ENCODE measurements around the gene AGXT2.

DNA sequence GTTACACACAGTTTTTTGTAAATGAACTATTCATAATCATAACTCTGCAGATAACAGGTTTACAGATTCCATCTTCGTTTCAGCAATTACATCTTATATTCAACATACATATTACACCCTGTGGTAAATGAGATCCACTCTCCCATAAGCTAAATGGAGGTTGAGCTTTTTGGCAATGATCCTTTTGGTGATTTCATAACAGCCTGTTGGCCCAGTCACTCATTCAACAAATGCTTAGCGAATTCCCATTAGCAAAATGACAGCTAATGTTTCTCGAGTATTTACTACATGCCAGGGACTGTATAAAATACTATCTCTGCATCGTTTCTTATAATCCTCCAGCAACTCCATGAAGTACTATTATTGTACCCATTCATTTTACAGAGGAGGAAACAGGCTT lies 25.4 kb upstream of the AGXT2 start:
- no peak for TF ChIP-seq POLR2AphosphoS5 (IDR thresholded peaks at IDR 0.05; ENCODE audit: low read depth, low read length)
- no peak for TF ChIP-seq POLR2A (IDR thresholded peaks at IDR 0.05; ENCODE audit: low read depth, low read length)

Data from GM12892 (cell line).